GM18868 (cell line): ENCODE measurements around the gene B3GALT4.
A peak's percentile ranks its signal among the peaks of the same experiment; 100 is the strongest.
"Not testable (repeated sequence)": the region's sequence is repeated elsewhere in the genome, so short reads cannot be mapped to it uniquely, and the experiment has no call there.

Source experiments
- ATAC-seq: cut with Tn5 transposase; IDR thresholded peaks from one replicate; pipeline ENCODE4 v1.9.1; 2021; ENCODE audit warnings: mild to moderate bottlenecking, moderate library complexity; ENCODE audit not compliant: unreplicated experiment

B3GALT4 gene

GRCh38 chr6:33271468-33272274 is 5.3 kb upstream of the B3GALT4 start, which contains the start of the genes RPS18 and VPS52:
Gene RPS18 (plus strand): TSS chr6:33272075. CDS start chr6:33272120, 45 bp downstream.
Gene VPS52 (minus strand): TSS chr6:33271876. CDS start chr6:33271675, 201 bp downstream.
- peak; percentile 85 for ATAC-seq

GRCh38 chr6:33272275-33273128 is 4.4 kb upstream of the B3GALT4 start:
- ATAC-seq: no peak

GRCh38 chr6:33273129-33273923 is 3.6 kb upstream of the B3GALT4 start:
- no peak for ATAC-seq

GRCh38 chr6:33273924-33274902 is 2.7 kb upstream of the B3GALT4 start:
- no peak for ATAC-seq

GRCh38 chr6:33275795-33276580 is 935 bp upstream of the B3GALT4 start:
- not testable (repeated sequence) for ATAC-seq

- no peak for ATAC-seq
Observed at GRCh38 chr6:33276581-33276863, 401 bp upstream of the B3GALT4 start.

- ATAC-seq: no peak
Observed at GRCh38 chr6:33277663-33278391, 904 bp downstream of the B3GALT4 start.

- ATAC-seq: no peak
Observed at GRCh38 chr6:33278392-33278741, 1.4 kb downstream of the B3GALT4 start.

- ATAC-seq: no peak
Observed at GRCh38 chr6:33278810-33279209, 1.9 kb downstream of the B3GALT4 start.

- ATAC-seq: no peak
Observed at GRCh38 chr6:33279257-33279695, 2.4 kb downstream of the B3GALT4 start.

GRCh38 chr6:33279971-33280511 is 3.1 kb downstream of the B3GALT4 start:
- no peak for ATAC-seq

GRCh38 chr6:33280539-33280938 is 3.6 kb downstream of the B3GALT4 start:
- no peak for ATAC-seq

GRCh38 chr6:33285214-33285613 is 8.3 kb downstream of the B3GALT4 start:
- not testable (repeated sequence) for ATAC-seq

- ATAC-seq: no peak
Observed at GRCh38 chr6:33286946-33287914, 10.3 kb downstream of the B3GALT4 start.

GRCh38 chr6:33288141-33288920 is 11.4 kb downstream of the B3GALT4 start:
- peak; percentile 9 for ATAC-seq
